HG03520 (cell line): ENCODE data around the gene SNRNP25.
A peak's percentile ranks its signal among the peaks of the same experiment; 100 is the strongest.

Experiments
- ATAC-seq: cut with Tn5 transposase; IDR thresholded peaks from one replicate; pipeline ENCODE4 v1.9.1; 2021; ENCODE audit warnings: mild to moderate bottlenecking, moderate library complexity; ENCODE audit not compliant: unreplicated experiment

The SNRNP25 gene

DNA sequence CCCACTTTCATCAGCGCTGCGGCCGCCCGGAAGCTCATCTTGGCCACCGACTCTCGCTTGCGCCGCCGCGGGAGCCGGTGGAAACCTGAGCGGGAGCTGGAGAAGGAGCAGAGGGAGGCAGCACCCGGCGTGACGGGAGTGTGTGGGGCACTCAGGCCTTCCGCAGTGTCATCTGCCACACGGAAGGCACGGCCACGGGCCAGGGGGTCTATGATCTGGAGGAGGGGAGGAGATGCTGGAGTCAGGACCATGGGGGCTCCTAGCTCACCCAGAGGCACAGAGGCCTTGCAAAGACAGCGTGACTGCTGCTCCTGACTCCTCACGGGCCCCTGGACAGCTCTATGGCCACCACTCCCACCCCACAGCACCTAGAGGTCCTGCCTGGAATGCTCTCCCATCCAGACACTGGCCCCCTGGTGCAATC is 9.4 kb downstream of the SNRNP25 start:
- no peak for ATAC-seq

DNA sequence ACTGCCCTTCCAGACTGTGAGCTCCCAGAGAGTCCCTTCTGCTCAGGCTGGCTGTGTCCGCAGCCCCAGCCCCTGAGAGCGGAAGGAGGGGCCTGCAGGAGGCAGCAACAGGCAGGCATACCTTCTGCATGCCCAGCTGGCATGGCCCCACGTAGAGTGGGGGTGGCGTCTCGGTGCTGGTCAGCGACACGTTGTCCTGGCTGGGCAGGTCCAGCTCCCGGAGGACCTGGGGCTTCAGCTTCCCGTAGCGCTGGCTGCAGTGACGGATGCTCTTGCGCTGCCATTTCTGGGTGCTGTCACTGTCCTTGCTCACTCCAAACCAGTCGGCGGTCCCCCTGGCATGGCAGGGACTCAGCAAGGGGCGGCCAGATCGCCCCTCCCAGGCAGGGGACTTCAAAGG is 9.8 kb downstream of the SNRNP25 start:
- no peak for ATAC-seq

DNA sequence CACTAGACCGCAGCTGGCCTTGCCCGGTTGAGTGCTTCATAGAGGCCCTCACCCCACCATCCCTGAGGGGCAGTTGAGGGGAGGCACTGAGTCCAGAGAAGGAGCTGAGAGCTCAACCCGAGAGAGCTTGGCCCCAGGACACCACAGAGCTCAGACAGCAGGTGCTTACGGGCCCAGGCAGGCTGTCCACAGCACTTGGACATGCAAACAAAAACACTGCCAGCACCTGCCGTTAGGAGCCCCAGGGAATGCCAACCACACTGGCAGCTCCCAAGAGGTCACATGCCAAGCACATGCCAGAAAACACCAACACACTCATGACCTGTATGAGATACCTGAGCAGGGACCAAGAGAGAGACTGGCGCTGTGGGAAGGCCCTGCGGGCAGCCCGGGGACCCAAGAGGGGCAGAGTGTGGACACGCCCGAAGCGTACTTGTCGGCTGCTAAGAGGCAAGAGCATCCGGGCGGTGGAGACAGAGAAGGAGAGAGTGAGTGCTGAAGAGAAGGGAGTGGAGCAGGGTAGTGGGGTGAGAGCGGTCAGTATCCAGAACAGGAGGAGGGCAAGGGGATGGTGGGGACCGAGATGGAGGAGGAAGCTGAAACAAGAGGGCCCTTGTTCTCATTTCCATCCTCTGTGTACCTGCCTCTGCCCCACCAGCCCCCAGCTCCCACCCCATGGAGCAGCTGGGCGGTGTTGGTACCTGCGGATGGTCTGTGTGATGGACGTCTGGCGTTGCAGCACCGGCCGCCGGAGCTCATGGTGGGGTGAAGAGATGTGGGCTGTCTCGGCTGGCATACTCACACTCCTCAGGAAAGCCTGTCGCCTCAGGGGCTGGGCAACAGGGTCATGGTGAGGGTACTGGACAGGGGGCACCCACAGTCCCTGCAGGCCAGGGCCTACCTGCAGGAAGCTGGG is 10.6 kb downstream of the SNRNP25 start:
- ATAC-seq: no peak

DNA sequence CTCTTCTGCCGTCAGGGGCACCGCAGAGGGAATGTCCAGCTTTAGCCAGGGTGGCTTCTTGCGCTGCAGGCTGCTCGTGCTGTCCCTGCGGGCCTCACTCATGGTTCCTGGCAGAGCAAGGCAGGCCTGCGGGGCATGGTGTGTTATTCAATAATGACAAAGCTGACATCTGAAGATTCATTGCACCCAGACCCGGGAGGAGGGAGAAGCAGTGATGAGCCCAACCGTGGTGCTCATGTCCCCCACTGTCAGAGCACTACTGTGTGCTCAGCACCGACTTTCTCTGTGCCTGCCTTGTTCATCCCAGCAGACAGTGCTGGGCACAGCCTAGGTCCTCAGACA is 11.3 kb downstream of the SNRNP25 start:
- no peak for ATAC-seq

DNA sequence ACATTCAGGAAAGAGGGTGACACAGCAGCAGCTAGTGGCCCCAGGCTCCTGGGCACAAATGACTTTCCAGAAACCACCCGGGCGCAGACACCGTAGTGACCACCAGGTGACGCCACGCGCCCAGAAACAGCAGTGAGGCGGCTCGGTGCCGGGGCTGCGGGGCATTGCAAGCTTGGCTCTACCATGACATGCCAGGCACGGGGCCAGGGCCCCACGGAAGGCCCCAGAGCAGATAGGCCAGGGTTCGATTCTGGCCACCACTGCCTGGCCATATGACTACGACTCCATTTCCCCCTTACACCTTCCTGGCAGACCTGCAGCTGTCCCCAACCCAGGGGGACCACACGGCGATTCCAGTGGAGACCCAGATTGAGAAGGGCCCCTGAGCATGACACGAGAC is 12.1 kb downstream of the SNRNP25 start:
- peak; percentile 51 for ATAC-seq

DNA sequence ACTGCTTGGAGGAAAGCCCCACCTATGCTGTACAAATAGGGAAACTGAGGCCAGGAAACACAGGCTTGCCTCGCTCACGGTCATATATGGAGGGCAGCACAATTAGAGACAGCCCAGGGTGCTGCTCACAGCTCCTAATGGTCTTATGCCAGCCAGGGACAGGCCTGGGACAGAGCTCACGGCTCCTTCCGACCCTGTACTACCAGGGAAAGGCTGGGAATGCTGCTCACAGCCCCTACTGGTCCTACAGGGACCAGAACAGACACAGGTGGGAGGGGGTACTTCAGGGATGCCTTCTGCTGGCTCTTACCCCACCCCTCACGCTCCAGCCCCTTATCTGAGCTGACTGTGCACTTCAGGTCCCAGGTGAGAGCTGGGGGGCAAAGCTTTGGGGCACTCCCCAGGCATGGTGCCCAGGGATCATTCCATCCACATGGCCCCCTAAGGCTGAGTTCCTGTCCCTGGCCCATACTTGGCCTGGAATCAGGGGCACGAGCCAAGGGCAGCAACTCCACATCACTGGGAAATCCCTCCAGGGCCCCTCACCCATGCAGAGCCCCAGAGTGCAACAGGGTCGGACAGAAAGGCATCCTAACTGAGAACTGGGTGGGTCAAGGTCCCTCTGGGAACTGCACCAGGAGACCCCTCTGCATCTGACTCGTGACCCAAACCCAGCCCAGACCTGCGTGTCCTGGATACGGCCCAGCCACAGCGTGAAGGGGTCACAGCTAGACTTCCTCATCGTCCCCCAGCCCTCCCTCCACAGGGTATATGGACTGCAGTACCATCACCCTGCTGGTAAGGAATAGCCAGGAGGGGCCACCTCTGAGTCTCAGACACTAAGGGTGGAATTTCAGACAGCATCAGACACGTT is 12.9 kb downstream of the SNRNP25 start:
- ATAC-seq: no peak

DNA sequence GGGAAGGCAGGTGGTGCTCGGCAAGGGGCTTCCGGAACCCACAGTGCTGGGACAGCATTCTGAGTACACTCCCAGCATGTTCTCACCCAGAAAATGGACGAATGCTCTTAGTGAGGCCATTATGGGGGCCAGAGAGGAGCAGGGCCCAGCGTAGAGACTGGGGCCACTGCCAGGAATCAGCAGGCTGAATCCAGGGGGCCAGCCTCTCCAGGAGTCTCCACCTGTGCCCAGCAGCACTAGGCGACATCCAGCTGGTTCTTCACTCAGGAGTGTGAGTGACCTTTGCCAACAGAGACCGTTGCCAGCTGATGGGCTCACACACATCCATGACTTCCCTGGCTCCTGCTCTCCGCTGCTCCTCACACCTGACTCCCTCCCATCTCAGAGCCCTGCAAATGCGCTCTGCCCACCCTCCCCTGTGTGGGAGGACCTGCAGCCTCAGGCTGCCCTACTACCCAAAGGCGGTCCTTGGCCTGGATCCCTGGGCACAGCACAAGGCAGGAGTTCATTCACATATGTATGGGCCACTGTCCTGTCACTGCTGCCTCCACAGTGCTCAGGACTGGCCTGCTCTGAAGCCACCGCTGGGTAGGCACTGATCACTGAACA is 13.7 kb downstream of the SNRNP25 start:
- ATAC-seq: no peak

DNA sequence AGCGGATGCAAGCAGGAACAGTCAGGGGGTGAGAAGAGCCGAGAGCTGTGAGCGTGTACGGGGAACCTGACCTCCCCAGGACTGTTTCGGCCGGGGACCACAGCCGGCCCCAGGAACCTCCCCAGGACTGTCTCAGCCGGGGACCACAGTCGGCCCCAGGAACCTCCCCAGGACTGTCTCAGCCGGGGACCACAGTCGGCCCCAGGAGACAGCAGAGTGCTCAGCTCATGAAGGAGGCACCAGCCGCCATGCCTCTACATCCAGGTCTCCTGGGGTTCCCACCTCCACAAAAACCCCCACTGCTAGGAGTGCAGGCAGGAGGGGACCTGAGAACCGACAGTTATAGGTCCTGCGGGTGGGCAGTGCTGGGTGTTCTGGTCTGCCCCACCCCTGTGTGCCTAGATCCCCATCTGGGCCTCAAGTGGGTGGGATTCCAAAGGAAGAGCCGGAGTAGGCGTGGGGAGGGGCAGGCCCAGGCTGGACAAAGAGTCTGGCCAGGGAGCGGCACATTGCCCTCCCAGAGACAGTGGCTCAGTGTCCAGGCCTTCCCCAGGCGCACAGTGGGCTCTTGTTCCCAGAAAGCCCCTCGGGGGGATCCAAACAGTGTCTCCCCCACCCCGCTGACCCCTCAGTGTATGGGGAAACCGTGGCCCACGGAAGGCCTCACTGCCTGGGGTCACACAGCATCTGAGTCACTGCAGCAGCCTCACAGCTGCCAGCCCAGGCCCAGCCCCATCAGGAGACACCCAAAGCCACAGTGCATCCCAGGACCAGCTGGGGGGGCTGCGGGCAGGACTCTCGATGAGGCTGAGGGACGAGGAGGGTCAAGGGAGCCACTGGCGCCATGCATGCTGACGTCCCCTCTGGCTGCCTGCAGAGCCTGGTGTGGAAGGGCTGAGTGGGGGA is 14.5 kb downstream of the SNRNP25 start:
- ATAC-seq: no peak

DNA sequence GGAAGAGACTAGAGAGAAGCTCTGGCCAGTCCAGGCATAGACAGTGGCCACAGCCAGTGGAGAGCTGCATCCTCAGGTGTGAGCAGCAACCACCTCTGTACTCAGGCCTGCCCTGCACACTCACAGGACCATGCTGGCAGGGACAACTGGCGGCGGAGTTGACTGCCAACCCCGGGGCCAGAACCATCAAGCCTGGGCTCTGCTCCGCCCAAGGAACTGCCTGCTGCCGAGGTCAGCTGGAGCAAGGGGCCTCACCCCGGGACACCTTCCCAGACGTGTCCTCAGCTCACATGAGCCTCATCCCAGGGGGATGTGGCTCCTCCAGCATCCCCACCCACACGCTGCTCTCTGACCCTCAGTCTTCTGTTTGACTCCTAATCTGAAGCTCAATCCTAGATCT is 15.6 kb downstream of the SNRNP25 start:
- ATAC-seq: no peak

DNA sequence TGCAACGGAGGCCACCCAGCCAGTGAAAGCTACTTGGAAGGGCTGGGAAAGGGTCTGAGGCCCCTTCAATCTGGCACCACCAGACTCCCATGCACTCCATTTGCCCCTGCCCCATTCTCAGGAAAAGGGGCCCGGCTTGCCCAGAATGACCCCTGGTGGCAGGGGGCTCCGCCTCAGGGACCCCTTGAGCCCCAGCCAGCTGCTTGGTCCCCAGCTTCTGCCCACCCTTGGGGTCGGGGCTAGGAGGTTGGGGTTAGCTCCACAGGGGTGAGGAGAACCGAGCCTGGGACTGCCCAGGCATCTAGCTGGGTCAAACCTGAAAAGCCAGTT is 17.5 kb downstream of the SNRNP25 start:
- ATAC-seq: no peak

DNA sequence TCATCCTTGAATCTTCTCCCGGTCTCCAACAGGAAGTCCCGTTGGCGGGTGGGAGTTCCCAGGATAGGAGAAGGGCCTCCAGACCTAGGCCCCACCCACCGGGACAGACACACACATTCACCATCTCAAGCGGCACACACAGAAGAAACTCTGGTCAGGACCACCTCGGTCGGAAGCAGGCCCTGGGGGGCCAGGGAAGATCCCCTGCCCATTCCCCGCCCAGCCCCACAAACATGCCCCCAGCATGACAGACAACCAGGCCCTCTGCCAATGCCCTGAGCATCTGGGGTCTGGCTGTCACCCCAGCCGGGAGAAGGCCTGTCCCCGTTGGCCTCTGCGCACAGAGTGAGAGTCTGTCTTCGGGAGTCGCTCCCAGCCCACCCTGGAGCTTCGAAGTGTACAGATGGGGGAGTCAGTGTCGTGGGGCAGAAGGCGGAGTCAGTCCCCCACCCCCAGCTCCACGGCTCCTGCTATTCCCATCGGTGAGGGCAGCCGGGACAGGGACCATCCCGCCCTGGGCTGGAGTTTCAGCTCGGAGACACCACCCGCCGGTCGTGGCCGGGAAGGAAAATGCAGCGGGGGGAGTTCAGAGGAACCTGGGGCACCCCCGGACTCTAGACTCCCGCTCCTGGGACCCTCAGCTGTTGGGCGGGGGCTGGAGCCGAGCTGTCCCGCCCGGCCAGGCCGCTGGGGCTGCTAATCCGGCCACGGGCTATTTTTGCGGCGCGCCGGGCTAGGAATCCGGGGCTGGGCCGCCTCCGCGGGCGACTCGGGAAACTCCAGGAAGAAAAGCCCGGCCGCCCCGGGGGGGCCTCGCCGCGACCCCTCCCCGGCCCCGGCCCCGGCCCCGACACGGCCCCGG is 18.1 kb downstream of the SNRNP25 start:
- ATAC-seq: no peak

DNA sequence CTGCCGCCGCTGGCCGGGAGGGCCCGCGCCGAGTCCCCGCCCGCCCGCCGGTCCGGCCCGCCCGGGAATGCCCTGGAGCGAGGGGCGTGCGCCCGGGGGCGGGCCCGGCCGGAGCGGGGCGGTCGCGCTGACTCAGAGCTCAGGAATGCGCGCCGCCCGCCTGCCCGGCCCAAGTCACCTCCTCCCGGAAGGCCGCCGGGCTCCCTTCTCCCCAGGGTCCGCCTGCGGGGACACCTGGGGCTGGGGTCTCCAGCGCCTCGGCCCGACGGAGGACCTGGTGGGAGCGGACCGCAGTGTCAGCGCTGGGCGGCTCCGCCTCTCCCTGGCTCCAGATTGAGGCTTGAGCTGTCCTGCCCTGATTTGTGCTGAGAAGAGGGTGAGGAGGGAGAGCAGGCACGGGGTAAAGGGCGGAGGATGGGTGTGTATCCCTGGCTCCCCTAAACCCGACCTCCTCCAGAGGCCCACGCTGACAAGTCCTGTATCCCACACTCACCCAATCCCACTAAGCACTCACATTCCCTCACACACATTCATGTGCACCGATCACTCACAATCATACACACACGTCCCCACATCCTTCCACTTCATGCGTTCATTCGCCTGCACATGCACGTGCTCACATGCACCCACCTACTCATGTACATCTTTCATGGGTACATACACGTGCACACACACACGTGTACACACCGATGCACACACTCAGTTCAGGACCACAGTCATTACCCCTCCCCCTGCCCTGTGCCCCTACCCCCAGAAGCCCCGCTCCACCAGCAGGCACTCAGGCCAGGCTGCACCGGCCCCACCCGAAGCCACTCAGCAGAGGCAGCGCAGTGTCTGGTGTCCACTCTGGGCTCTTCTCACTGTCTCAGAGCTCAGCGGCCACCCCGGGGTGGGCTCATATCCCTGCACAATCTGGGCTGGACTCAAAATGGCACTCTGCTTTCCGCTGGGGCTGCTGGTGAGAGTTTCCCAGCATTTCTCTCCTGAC is 19.2 kb downstream of the SNRNP25 start, which contains the start of gene RHBDF1:
TSS of gene RHBDF1 (minus strand) at position 71 of the 988 bp plus-strand sequence. CDS start 7,616 bp downstream, outside the sequence.
- ATAC-seq: no peak

DNA sequence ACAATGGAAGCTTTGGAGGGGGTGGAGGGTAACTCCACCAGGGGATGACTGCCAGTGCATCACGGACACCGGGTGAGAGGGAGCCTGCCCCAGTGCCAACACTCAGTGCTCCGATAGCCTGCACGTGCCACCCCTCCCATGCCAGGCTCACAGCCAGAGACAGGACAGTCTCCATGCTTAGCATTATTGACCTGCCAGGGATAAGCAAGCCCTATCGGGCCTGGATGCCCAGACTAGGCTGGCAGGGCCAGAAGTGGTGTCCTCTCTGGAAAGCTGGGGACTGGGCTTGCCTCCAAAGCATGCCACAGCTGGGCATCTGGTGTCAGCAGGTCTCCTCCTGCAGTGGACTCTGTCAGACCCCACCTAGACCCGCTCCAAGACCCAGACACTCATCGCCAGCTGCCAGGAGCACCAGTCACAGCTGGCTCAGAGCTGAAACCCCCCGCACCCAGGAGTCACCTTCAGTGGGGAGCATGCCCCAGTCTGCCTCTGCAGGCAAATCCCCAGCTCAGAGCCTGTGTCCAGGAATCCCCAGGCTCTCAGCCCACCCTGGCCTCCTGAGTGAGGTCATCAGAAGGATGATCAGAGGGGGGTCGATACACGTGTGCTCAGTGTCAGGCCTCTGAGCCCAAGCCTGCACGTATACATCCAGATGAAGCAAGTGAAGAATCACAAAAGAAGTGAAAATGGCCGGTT is 20.6 kb downstream of the SNRNP25 start:
- ATAC-seq: no peak

DNA sequence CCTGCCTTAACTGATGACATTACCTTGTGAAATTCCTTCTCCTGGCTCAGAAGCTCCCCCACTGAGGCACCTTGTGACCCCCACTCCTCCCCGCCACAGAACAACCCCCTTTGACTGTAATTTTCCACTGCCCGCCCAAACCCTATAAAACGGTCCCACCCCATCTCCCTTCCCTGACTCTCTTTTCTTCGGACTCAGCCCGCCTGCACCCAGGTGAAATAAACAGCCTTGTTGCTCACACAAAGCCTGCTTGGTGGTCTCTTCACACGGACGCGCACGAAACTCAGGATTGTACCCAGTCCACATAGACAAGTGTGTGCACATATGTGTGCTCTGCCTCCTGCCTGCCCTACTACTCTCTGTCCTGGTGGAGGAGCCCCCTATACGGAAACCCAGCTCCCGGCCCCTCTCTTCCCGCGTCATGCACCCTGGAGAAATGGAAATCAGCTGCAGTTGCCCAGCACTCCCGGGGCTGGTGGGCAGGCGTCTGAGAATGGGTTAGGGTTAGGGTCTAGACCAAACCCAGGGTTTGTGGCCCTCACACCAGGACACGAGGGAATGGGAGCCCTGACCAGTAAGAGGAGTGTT is 21.2 kb downstream of the SNRNP25 start:
- no peak for ATAC-seq

DNA sequence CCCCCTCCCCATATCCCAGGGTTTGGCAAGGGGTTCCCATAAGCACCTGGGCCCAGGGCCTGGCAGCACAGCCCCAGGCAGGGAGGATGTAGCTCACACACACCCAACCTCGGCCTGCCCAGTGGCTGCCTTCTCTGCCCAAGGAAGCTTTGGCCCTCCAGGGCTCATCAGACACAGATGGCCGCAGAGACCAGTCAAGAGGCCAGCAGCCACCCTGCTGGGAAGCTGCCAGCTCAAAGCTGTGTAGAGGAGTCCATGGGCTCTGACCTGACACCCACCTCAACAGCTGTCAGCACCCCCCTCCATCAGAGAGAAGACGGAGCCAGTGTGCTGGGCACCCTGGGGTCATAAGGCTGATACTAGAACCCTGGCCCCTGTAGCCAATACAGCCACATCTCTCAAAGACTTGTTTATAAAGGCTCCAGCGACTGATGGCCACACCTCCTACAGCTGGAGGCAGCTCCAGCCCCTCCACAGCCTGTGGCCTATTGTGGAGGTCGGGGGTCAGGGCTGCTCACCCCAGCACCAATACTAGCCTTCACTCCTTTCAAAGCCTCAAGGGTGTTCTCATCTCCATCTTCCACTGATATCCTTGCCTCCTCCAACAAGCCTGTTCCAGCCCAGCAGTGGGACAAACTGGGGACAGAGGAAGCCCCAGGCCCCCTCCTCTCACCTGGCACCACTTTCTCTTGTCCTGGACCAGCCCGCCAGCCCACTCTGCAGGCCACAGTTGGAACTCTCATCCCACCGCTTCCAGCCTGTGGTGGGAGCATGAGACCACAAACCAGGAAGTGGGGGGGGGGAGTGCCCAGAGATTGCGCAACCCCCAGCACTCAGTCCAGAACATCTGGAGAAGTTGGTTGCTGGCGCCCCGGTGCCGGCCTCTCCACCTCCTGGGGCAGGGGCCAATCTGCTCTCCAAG is 22.2 kb downstream of the SNRNP25 start:
- ATAC-seq: no peak

DNA sequence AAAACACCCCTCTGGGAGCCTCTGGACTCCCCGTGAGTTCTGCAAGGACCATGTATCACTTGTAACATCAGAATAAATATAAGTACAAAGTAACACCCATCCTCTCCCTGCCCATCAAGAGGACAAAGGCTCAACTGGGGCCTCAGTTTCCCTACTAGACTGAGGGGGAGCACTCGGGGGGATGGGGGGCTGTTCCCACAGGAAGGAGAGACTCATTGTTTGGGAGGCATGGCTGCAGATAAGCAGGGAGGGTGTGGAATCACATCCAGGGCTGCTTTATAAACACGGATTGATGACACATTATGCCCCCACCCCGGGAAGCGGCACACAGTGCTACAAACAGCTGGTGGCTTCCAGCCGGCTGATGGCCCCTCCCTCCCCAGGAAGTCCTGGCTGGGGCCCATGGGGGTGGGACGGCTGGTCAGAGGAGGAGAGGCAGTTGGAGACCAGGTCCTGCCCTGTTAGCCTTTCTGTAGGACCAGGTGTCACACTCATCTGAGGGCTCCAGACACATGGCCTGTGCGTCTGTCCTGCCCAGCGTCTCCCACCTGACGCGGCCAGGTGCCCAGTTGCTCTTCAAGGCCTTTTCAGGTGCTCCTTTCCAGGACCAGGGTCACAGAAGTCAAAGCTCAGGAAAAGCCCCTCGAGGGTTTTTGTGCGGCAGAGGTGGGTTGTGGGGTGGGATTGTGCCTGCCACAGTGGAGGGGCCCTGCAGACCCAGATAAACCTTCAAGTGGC is 23.1 kb downstream of the SNRNP25 start:
- no peak for ATAC-seq
